NCI-H1694 (cell line): ENCODE measurements around the gene HEATR1.
"Not testable (repeated sequence)": the region's sequence is repeated elsewhere in the genome, so short reads cannot be mapped to it uniquely, and the experiment has no call there.

Experiments used
- DNase-seq: peaks from one replicate; lab custom pipeline; 2025; lab: John Stamatoyannopoulos, UW

HEATR1 gene

DNA sequence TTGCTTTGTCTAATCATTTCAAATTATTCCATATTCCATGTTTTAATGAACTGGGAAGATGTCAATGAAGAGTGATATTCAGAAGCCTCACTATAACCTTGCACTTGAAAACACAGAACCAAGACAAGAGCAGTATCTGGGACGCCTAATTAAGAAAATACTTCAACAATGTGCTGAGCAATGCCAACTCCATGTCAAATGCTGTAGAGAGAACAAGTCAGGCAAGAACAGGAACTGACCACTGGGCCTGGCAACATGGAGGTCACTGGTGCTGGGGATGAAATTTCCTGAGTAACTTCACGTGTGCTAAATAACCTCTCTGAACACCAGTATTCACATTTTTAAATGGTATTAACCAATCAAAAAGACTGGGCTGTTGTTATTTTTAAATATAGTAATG is 22.8 kb downstream of the HEATR1 start:
- DNase-seq: no peak

DNA sequence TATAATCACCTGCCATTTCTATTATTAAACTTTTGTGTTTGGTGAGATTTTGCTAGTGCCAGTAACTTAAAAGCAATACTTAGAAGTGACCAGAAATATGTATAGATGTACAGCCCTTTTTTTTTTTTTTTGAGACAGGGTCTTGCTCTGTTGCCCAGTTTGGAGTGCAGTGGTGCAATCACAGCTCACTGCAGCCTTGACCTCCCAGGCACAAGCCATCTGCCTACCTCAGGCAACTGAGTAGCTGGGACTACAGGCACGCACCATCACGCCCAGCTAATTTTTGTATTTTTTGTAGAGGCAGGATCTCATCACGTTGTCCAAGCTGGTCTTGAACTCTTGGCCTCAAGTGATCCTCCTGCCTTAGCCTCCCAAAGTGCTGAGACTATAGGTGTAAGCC is 23.9 kb downstream of the HEATR1 start:
- DNase-seq: not testable (repeated sequence)

GRCh38 chr1:236578661-236579060 is 25.7 kb downstream of the HEATR1 start:
- no peak for DNase-seq

- not testable (repeated sequence) for DNase-seq
Observed at GRCh38 chr1:236577041-236577440, 27.3 kb downstream of the HEATR1 start.

GRCh38 chr1:236576004-236576403 is 28.3 kb downstream of the HEATR1 start:
- DNase-seq: no peak

- no peak for DNase-seq
Observed at GRCh38 chr1:236575523-236575922, 28.8 kb downstream of the HEATR1 start.

DNA sequence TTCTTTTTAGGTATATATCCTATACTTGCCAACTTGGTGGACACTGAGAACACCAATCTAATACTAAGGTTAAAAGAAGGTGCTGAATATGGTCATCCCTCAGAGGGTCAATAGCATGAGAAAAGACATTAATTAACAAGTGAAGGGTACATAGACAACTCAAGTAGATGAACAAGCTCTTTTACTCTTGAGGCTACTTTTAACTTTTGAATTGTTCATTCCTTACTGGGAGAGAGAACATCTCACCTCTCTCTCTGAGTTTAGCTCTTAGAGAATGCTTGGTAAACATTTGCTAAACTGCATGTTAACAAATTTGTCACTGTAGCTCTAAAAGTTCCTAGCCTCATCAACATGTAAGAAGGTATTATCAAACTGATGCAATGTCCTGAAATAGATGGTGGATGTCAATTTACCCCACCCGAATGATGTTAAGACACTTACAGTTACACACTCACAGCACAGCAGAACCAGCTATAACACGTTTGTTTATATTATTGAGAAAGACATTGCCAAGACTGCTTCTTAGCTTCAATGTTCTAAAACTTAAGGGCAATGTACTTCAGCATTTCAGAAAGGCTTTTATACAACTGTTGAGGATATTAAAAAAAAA is 35.9 kb downstream of the HEATR1 start:
- no peak for DNase-seq

- DNase-seq: no peak
Observed at GRCh38 chr1:236565530-236565929, 38.8 kb downstream of the HEATR1 start.

DNA sequence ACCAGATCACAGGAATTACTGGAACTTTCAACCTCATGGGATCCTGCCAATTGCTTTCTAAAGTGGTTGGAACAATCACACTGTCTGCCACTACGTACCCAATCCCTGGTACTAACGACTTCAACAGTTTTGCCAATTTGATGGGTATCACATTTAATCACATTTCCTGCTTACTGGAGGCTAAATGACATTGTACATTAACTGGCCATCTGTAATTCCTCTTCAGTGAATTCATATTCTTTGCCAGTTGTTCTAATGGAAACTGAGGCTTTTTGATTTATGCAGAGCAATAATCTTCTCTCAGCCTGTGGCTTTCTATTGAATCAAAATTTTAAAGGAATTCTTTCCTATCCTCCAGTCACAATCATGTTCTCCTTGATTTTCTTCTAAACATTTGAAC is 42.3 kb downstream of the HEATR1 start:
- DNase-seq: no peak

- no peak for DNase-seq
Observed at GRCh38 chr1:236560213-236560771, 44.0 kb downstream of the HEATR1 start.

DNA sequence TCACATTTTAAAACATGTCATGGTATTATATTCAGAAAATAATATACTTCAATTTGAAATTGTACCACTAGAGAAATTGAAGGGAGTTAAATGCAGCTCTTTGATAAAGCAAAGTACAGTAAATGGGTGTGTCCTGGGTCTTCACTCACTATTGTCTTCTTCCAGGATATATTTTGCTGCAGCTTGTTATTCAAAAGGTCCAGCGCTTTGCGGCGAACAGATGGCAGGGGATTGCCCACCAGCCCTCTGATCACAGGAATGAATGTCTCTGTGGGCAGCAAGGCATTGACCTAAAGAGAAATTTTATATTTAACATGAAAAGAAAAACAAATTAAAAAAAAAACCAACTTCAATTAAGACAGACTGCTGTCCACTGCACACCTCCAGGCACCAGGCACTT is 45.5 kb downstream of the HEATR1 start:
- no peak for DNase-seq

- no peak for DNase-seq
Observed at GRCh38 chr1:236558081-236558480, 46.2 kb downstream of the HEATR1 start.

DNA sequence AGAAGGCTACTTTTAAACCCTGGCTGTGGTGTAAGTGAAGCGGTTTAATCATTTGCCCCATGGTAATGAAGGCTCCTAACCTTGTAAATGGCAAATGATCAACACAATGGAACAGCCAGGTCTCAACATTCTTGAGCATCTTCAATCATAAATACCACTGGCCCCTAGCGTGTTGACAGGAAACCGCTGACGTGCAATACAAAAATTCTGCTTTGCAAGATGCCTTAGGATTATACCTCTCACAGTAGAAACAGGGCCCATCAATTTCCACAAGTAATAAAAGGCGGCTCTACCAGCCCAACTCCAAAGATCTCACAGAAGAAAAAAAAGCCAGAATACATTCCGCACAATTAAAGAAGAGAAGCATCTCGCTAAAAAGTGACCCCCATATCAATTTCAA is 47.7 kb downstream of the HEATR1 start:
- DNase-seq: no peak

DNA sequence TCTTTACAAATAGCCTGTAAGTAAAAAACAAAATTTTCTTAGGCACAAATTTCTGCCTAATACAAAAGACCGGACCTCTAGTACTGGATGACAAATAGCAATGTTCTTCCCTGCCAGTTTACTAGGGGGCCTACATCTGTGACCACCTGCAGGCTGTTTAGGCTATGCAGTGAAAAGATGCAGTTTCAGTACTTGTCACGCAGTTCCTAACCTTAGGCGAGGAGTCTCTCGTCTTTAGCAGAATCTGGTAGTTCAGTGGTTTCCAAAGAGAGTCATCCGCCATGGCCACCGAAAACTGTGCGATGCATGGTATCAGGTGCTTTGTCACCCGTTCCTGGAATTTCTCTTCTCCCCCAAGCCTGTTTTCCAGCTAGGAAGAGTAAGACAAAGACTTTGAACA is 50.9 kb downstream of the HEATR1 start:
- DNase-seq: no peak

DNA sequence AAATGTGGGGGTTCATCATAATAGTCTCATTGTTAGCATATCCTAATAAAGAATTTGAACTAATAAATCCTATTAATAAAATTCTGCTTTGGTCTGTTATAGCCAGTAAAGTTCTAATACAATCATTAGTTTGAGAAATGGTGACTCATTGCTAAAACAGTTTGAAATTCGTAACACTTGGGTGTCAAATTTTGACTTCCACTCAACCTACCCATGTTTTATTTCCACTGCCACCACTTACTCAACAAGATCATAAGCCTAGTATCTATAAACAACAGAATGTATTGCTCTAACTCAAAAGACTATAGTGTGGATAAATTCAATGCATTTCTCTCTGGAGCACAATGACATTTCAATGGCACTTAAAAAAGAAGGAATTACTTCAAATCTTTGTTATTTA is 51.4 kb downstream of the HEATR1 start:
- DNase-seq: no peak

- DNase-seq: no peak
Observed at GRCh38 chr1:236552096-236552495, 52.2 kb downstream of the HEATR1 start.

GRCh38 chr1:236550961-236551851 is 53.1 kb downstream of the HEATR1 start:
- no peak for DNase-seq

- DNase-seq: no peak
Observed at GRCh38 chr1:236548452-236548851, 55.9 kb downstream of the HEATR1 start.

GRCh38 chr1:236545621-236546169 is 58.6 kb downstream of the HEATR1 start:
- DNase-seq: no peak

DNA sequence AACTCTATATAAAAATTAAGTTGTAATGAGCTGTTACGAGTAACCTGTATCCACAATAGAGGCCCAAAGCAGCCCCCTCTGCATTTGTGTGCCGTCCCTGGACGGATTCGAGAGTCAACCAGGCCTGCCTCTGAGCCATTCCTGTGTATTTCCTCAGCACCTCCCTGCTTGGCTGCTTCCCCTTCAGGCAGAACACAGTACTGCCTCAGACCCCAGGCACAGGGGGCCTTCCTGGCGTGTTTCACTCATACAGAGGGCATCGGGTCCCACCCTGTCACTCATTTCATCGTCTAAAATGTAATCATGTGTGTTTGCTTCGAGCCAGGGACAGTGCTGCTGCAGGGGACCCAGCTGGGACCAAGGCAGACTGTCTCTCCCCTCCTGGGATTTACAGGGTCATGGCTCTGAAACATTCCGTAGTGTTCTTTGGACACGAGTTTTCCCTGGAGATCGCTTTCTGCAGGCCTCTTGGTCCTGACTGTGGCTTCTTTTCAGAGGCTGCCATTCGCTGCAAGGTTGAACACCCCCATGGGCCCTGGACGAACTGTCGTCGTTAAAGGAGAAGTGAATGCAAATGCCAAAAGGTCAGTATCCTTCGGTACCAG is 61.1 kb downstream of the HEATR1 start:
- DNase-seq: no peak

DNA sequence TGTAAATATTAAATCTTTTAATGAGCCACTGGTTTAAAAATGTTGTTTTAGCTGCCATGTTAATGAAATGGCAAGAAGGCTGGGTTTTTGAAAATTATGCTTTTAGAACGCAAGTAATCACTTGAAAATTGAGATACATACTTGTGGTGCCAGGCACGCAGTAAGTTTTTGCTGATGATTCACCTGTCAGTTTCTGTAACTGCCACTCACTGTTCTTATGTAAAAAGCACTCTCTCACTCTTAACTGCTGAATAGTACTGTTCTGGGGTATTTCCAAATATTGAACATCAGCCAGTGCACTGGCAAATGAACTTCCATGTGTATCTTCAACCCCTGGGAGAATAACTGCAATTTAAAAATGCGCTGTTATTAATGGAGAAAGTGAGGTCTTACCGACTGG is 62.6 kb downstream of the HEATR1 start:
- DNase-seq: no peak

DNA sequence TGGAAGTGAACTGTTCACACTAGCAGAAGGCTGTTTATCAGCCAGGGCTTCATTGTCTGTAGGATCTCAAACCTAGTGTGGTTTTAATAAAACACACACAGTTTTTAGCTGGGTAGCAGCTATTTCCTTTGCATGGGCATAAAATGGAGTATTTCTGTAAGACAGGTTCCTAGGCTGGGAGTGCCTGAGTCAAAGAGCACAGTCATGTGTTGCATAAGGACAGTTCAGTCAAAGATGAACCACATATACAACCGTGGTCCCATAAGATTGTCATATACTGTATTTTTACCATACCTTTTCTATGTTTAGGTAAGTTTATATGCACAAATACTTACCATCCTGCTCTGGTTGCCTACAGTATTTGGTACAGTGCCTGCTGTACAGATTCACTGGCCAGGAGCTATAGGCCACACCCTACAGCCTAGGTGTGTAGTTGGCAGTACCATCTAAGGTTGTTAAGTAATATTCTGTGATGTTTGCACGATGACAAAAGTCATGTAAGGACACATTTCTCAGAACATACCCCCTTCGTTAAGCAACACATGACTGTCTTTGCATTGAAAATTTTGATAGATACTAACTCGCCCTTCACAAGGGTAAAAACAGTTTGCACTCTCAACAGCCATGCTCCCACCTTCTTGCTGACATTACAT is 63.4 kb downstream of the HEATR1 start:
- no peak for DNase-seq
